GM19099 (cell line): ENCODE measurements around the gene MCF2L2.

Source experiments
- POLR2A ChIP-seq: IDR thresholded peaks from 3 replicates; pipeline ENCODE4 v1.6.1; 2011; ENCODE audit warnings: low read depth; ENCODE audit not compliant: insufficient read length; ENCODE audit errors: extremely low read depth

MCF2L2 gene

GRCh38 chr3:183387797-183388196 lies 40.6 kb downstream of the MCF2L2 start:
- TF ChIP-seq POLR2A: no peak

GRCh38 chr3:183386651-183387050 lies 41.8 kb downstream of the MCF2L2 start:
- TF ChIP-seq POLR2A: no peak

- no peak for TF ChIP-seq POLR2A
Measured at GRCh38 chr3:183385698-183386613, 42.5 kb downstream of the MCF2L2 start.

- TF ChIP-seq POLR2A: no peak
Measured at GRCh38 chr3:183381673-183382072, 46.7 kb downstream of the MCF2L2 start.

- no peak for TF ChIP-seq POLR2A
Measured at GRCh38 chr3:183381179-183381578, 47.2 kb downstream of the MCF2L2 start.

- TF ChIP-seq POLR2A: no peak
Measured at GRCh38 chr3:183378951-183379350, 49.5 kb downstream of the MCF2L2 start.

GRCh38 chr3:183378545-183378944 lies 49.9 kb downstream of the MCF2L2 start:
- no peak for TF ChIP-seq POLR2A

GRCh38 chr3:183378008-183378407 lies 50.4 kb downstream of the MCF2L2 start:
- no peak for TF ChIP-seq POLR2A

- TF ChIP-seq POLR2A: no peak
Measured at GRCh38 chr3:183377307-183377959, 51.0 kb downstream of the MCF2L2 start.

- no peak for TF ChIP-seq POLR2A
Measured at GRCh38 chr3:183375787-183376186, 52.6 kb downstream of the MCF2L2 start.

GRCh38 chr3:183375337-183375736 lies 53.1 kb downstream of the MCF2L2 start:
- no peak for TF ChIP-seq POLR2A

GRCh38 chr3:183372911-183373310 lies 55.5 kb downstream of the MCF2L2 start:
- no peak for TF ChIP-seq POLR2A

- TF ChIP-seq POLR2A: no peak
Measured at GRCh38 chr3:183370391-183370790, 58.0 kb downstream of the MCF2L2 start.

- TF ChIP-seq POLR2A: no peak
Measured at GRCh38 chr3:183369627-183370026, 58.8 kb downstream of the MCF2L2 start.

- no peak for TF ChIP-seq POLR2A
Measured at GRCh38 chr3:183369117-183369516, 59.3 kb downstream of the MCF2L2 start.
